Liver (tissue), 9 donors: ENCODE data around the gene BRAF. TPM values are rescaled to one million over a fixed set of nuclear protein-coding genes. Genes with fewer than 3 reads are reported as not detected.
A peak's percentile ranks its signal among the peaks of the same experiment; 100 is the strongest.
"Not testable (repeated sequence)": the region's sequence is repeated elsewhere in the genome, so short reads cannot be mapped to it uniquely, and the experiment has no call there.

Experiments
- DNase-seq: peaks from one replicate; pipeline ENCODE4 v3.0.0-alpha.2; 2017; ENCODE audit warnings: low spot score
- H3K27ac ChIP-seq, 2 donors: one replicate each; pipeline ENCODE4 v1.7.0; 2013; ENCODE audit warnings: inconsistent platforms in 2 of 2, low read length in 2 of 2, control low read depth in 1 of 2, low read depth in 1 of 2, mild to moderate bottlenecking in 1 of 2
- H3K27me3 ChIP-seq, 4 donors: one replicate each; pipeline versions ENCODE4 v1.6.1 to v1.7.0; 2013; ENCODE audit warnings: low read length in 3 of 4, inconsistent platforms in 1 of 4, mild to moderate bottlenecking in 1 of 4, moderate library complexity in 1 of 4; ENCODE audit not compliant: control insufficient read depth in 4 of 4, insufficient read depth in 4 of 4
- H3K36me3 ChIP-seq, 4 donors: one replicate each; pipeline versions ENCODE4 v1.6.1 to v1.7.0; 2013; ENCODE audit warnings: low read length in 3 of 4, mild to moderate bottlenecking in 3 of 4, low read depth in 1 of 4, moderate library complexity in 1 of 4; ENCODE audit not compliant: control insufficient read depth in 4 of 4, insufficient read depth in 3 of 4
- H3K4me1 ChIP-seq, 4 donors: one replicate each; pipeline versions ENCODE4 v1.6.1 to v1.7.0; 2013; ENCODE audit warnings: low read length in 3 of 4, mild to moderate bottlenecking in 3 of 4, moderate library complexity in 1 of 4; ENCODE audit not compliant: control insufficient read depth in 4 of 4, insufficient read depth in 4 of 4
- H3K4me3 ChIP-seq, 3 donors: one replicate each; pipeline versions ENCODE4 v1.6.1 to v1.7.0; 2013; ENCODE audit warnings: low read length in 3 of 3, control low read depth in 1 of 3, low read depth in 1 of 3, mild to moderate bottlenecking in 1 of 3
- H3K9ac ChIP-seq, 2 donors: one replicate each; pipeline ENCODE4 v1.7.0; 2013; ENCODE audit warnings: low read length in 2 of 2, mild to moderate bottlenecking in 2 of 2, moderate library complexity in 2 of 2, control low read depth in 1 of 2, low read depth in 1 of 2
- H3K9me3 ChIP-seq, 4 donors: one replicate each; pipeline versions ENCODE4 v1.6.1 to v1.7.0; 2013; ENCODE audit warnings: low read length in 3 of 4; ENCODE audit not compliant: control insufficient read depth in 4 of 4
- EGR1 ChIP-seq, 2 donors: IDR thresholded peaks; 2 replicates each; pipeline ENCODE4 v1.6.1; 2016 to 2018; ENCODE audit warnings: antibody characterized with exemption in 2 of 2, low read depth in 2 of 2
- FOXA1 ChIP-seq: IDR thresholded peaks from 2 replicates; pipeline ENCODE4 v1.6.1; 2016; ENCODE audit warnings: antibody characterized with exemption
- FOXA2 ChIP-seq: IDR thresholded peaks from 2 replicates; pipeline ENCODE4 v1.6.1; 2016; ENCODE audit warnings: antibody characterized with exemption
- GABPA ChIP-seq, 2 donors: IDR thresholded peaks in 1 of 2; conservative IDR thresholded peaks in 1 of 2; 2 replicates each; pipeline ENCODE4 v1.6.1; 2016; ENCODE audit warnings: antibody characterized with exemption in 2 of 2, mild to moderate bottlenecking in 1 of 2, moderate library complexity in 1 of 2
- HNF4A ChIP-seq, 2 donors: conservative IDR thresholded peaks; 2 replicates each; pipeline ENCODE4 v1.6.1; 2016; ENCODE audit warnings: antibody characterized with exemption in 2 of 2, mild to moderate bottlenecking in 2 of 2
- HNF4G ChIP-seq: IDR thresholded peaks from 2 replicates; pipeline ENCODE4 v1.6.1; 2016; ENCODE audit warnings: antibody characterized with exemption
- RAD21 ChIP-seq, 2 donors: IDR thresholded peaks; 2 replicates each; pipeline ENCODE4 v1.6.1; 2016; ENCODE audit warnings: antibody characterized with exemption in 2 of 2, mild to moderate bottlenecking in 2 of 2
- RXRA ChIP-seq, 2 donors: IDR thresholded peaks; 2 replicates each; pipeline ENCODE4 v1.6.1; 2017 to 2018; ENCODE audit warnings: antibody characterized with exemption in 2 of 2, mild to moderate bottlenecking in 1 of 2
- SP1 ChIP-seq: IDR thresholded peaks from 2 replicates; pipeline ENCODE4 v1.6.1; 2018; ENCODE audit warnings: antibody characterized with exemption, mild to moderate bottlenecking
- YY1 ChIP-seq: IDR thresholded peaks from 2 replicates; pipeline ENCODE4 v1.6.1; 2016; ENCODE audit warnings: antibody characterized with exemption, mild to moderate bottlenecking
- ZBTB33 ChIP-seq: IDR thresholded peaks from 2 replicates; pipeline ENCODE4 v1.6.1; 2016; ENCODE audit warnings: antibody characterized with exemption
- WGBS: extraction: QIAGEN DNeasy Blood & Tissue Kit; methylation state at CpG from one replicate; pipeline ENCODE4 v1.1.7; 2013; 5-methylcytosine and 5-hydroxymethylcytosine counted together
- polyA plus RNA-seq, 2 donors: library from polyadenylated mRNA; stranded (reverse) in 1 of 2; unstranded in 1 of 2; fragments of 200-250 nt in 1 of 2; fragments of >200 nt in 1 of 2; fragmentation: Nextera tagmentation in 1 of 2; extraction: Ambion mirVana in 1 of 2; gene quantifications; one replicate each; pipeline versions ENCODE4 v1.2.1 to v1.2.3, GENCODE V29; 2013 to 2015
- total RNA-seq, 2 donors: library from RNA; depleted of rRNA; stranded (reverse); fragments of >200 nt; gene quantifications; one replicate each; pipeline ENCODE4 v1.2.3, GENCODE V29; 2014
- TF ChIP-seq, protein P1 (sequence below): IDR thresholded peaks from 2 replicates; pipeline ENCODE4 v1.6.1; 2016; ENCODE audit warnings: antibody characterized with exemption
- TF ChIP-seq, protein P2 (sequence below): IDR thresholded peaks from 2 replicates; pipeline ENCODE4 v1.6.1; 2016; ENCODE audit warnings: antibody characterized with exemption, mild to moderate bottlenecking
- TF ChIP-seq, protein P3 (sequence below): fragments of 150-350 bp; IDR thresholded peaks from 2 replicates; pipeline ENCODE4 v1.5.1; 2017; ENCODE audit warnings: improper control_type of control experiment, low read depth, low read length; ENCODE audit not compliant: missing input control
- donor health status: healthy.
- donor health status: healthy.
- donor health status: healthy.
- donor health status: healthy.
- donor health status: healthy.

Gene BRAF
- total and polyA plus RNA-seq, 4 donors: 2.6 to 21.9 (median 14.0) TPM

DNA sequence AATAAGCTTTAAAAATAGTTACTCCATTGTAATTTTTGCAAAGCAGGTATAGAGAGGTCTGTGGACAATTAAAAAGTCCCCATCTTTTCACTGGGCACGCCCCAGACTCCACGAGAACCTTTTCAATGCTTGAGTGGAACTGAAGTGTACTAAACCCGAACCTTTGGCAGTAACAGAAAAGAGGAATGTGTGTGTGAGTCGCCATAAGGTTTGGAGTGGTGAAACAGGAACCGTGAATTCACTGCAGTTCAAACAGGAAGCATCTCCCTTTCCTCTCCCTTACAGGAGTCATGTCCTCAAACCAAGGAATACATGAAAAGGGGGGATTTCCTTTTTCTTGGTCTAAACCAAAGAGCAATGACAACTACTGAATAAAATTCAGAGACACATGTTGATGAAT is 205.0 kb downstream of the BRAF start:
- Histone ChIP-seq H3K9ac (no peak overlapping the region), H3K36me3 (no peaks in the 10 kb centered on the region), H3K9me3 (no peaks in the 10 kb centered on the region), H3K4me1 (peaks cover 1 to 13% (median 10%) of the 10 kb centered on the region in 4 donors), H3K27ac (no peak overlapping the region), H3K4me3 (no peak overlapping the region), H3K27me3 (no peaks in the 10 kb centered on the region)
- no peak for DNase-seq
- TF ChIP-seq FOXA2 (no peak), SP1 (no peak), YY1 (no peak), EGR1 (IDR thresholded peaks at IDR 0.05; ENCODE audit: low read depth in 2 of 2) (no peak), RXRA (IDR thresholded peaks at IDR 0.05) (no peak), ZBTB33 (no peak), FOXA1 (no peak), HNF4G (no peak), GABPA (IDR thresholded peaks at IDR 0.05 in 1 of 2, conservative IDR thresholded peaks at IDR 0.05 in 1 of 2) (no peak), RAD21 (IDR thresholded peaks at IDR 0.05) (no peak)
- TF ChIP-seq, protein P1, sequence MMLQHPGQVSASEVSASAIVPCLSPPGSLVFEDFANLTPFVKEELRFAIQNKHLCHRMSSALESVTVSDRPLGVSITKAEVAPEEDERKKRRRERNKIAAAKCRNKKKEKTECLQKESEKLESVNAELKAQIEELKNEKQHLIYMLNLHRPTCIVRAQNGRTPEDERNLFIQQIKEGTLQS: no peak
- 80% methylated on average over 5 of the region's 5 CpGs for whole genome bisulfite sequencing

- Histone ChIP-seq H3K36me3 (no peaks in the 10 kb centered on the region), H3K27me3 (no peaks in the 10 kb centered on the region), H3K9ac (no peak overlapping the region), H3K4me3 (no peak overlapping the region), H3K27ac (no peak overlapping the region), H3K9me3 (no peaks in the 10 kb centered on the region), H3K4me1 (no peaks in the 10 kb centered on the region)
- 76% methylated on average over 10 of the region's 10 CpGs for WGBS
- TF ChIP-seq HNF4A (conservative IDR thresholded peaks at IDR 0.05) (peak in 1 of 2 donors; percentile 47), ZBTB33 (no peak), SP1 (no peak)
- TF ChIP-seq, protein P2, sequence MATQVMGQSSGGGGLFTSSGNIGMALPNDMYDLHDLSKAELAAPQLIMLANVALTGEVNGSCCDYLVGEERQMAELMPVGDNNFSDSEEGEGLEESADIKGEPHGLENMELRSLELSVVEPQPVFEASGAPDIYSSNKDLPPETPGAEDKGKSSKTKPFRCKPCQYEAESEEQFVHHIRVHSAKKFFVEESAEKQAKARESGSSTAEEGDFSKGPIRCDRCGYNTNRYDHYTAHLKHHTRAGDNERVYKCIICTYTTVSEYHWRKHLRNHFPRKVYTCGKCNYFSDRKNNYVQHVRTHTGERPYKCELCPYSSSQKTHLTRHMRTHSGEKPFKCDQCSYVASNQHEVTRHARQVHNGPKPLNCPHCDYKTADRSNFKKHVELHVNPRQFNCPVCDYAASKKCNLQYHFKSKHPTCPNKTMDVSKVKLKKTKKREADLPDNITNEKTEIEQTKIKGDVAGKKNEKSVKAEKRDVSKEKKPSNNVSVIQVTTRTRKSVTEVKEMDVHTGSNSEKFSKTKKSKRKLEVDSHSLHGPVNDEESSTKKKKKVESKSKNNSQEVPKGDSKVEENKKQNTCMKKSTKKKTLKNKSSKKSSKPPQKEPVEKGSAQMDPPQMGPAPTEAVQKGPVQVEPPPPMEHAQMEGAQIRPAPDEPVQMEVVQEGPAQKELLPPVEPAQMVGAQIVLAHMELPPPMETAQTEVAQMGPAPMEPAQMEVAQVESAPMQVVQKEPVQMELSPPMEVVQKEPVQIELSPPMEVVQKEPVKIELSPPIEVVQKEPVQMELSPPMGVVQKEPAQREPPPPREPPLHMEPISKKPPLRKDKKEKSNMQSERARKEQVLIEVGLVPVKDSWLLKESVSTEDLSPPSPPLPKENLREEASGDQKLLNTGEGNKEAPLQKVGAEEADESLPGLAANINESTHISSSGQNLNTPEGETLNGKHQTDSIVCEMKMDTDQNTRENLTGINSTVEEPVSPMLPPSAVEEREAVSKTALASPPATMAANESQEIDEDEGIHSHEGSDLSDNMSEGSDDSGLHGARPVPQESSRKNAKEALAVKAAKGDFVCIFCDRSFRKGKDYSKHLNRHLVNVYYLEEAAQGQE: no peak
- TF ChIP-seq, protein P3, sequence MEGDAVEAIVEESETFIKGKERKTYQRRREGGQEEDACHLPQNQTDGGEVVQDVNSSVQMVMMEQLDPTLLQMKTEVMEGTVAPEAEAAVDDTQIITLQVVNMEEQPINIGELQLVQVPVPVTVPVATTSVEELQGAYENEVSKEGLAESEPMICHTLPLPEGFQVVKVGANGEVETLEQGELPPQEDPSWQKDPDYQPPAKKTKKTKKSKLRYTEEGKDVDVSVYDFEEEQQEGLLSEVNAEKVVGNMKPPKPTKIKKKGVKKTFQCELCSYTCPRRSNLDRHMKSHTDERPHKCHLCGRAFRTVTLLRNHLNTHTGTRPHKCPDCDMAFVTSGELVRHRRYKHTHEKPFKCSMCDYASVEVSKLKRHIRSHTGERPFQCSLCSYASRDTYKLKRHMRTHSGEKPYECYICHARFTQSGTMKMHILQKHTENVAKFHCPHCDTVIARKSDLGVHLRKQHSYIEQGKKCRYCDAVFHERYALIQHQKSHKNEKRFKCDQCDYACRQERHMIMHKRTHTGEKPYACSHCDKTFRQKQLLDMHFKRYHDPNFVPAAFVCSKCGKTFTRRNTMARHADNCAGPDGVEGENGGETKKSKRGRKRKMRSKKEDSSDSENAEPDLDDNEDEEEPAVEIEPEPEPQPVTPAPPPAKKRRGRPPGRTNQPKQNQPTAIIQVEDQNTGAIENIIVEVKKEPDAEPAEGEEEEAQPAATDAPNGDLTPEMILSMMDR: no peak
- DNase-seq: no peak
Measured at GRCh38 chr7:140714331-140715040, 210.2 kb downstream of the BRAF start.

GRCh38 chr7:140712392-140712791 is 212.3 kb downstream of the BRAF start:
- H3K4me3 ChIP-seq, H3K9ac ChIP-seq, H3K9me3 ChIP-seq, H3K27ac ChIP-seq, H3K27me3 ChIP-seq, H3K4me1 ChIP-seq, DNase-seq, H3K36me3 ChIP-seq: not testable (repeated sequence)

GRCh38 chr7:140708764-140709163 is 216.0 kb downstream of the BRAF start:
- 97% methylated on average over 4 of the region's 4 CpGs for WGBS
- not testable (repeated sequence) for DNase-seq, H3K27me3 ChIP-seq, H3K27ac ChIP-seq, H3K9ac ChIP-seq, H3K4me3 ChIP-seq, H3K9me3 ChIP-seq, H3K4me1 ChIP-seq
- peaks cover 3 to 23% (median 9%) of the 10 kb centered on the region in 4 donors for H3K36me3 ChIP-seq
